ENCODE data around the gene NUCKS1.

NUCKS1 gene

GRCh38 chr1:205709640-205710039 lies 40.3 kb downstream of the NUCKS1 start:
- Histone ChIP-seq H3K9ac (ENCODE audit: low read length) (no peak overlapping the region), H3K4me1 (ENCODE audit: control insufficient read depth, insufficient read depth, low read length) (peaks cover 46% of the 10 kb centered on the region), H3K9me3 (ENCODE audit: control insufficient read depth, low read length) (no peaks in the 10 kb centered on the region), H3K27me3 (replicated peaks; ENCODE audit: control insufficient read depth, insufficient read depth, low read length) (no peaks in the 10 kb centered on the region), H3K4me3 (ENCODE audit: low read length) (no peak overlapping the region), H3K36me3 (ENCODE audit: control insufficient read depth, insufficient read depth, low read length, severe bottlenecking) (peaks cover 10% of the 10 kb centered on the region)
- DNase-seq (ENCODE audit: low read depth) = no peak

GRCh38 chr1:205709059-205709398 lies 41.0 kb downstream of the NUCKS1 start:
- Histone ChIP-seq H3K36me3 (ENCODE audit: control insufficient read depth, insufficient read depth, low read length, severe bottlenecking) (peaks cover 15% of the 10 kb centered on the region), H3K9me3 (ENCODE audit: control insufficient read depth, low read length) (no peaks in the 10 kb centered on the region), H3K4me1 (ENCODE audit: control insufficient read depth, insufficient read depth, low read length) (peaks cover 40% of the 10 kb centered on the region), H3K4me3 (ENCODE audit: low read length) (no peak overlapping the region), H3K27me3 (replicated peaks; ENCODE audit: control insufficient read depth, insufficient read depth, low read length) (no peaks in the 10 kb centered on the region), H3K9ac (ENCODE audit: low read length) (no peak overlapping the region)
- peak; percentile 57 for DNase-seq (ENCODE audit: low read depth)

GRCh38 chr1:205706601-205707502 lies 43.1 kb downstream of the NUCKS1 start:
- DNase-seq (ENCODE audit: low read depth) = no peak
- Histone ChIP-seq H3K36me3 (ENCODE audit: control insufficient read depth, insufficient read depth, low read length, severe bottlenecking) (peaks cover 24% of the 10 kb centered on the region), H3K9ac (ENCODE audit: low read length) (no peak overlapping the region), H3K4me1 (ENCODE audit: control insufficient read depth, insufficient read depth, low read length) (peaks cover 34% of the 10 kb centered on the region), H3K27me3 (replicated peaks; ENCODE audit: control insufficient read depth, insufficient read depth, low read length) (no peaks in the 10 kb centered on the region), H3K9me3 (ENCODE audit: control insufficient read depth, low read length) (no peaks in the 10 kb centered on the region), H3K4me3 (ENCODE audit: low read length) (no peak overlapping the region)

GRCh38 chr1:205704903-205705302 lies 45.1 kb downstream of the NUCKS1 start:
- Histone ChIP-seq H3K36me3 (ENCODE audit: control insufficient read depth, insufficient read depth, low read length, severe bottlenecking) (peaks cover 27% of the 10 kb centered on the region), H3K27me3 (replicated peaks; ENCODE audit: control insufficient read depth, insufficient read depth, low read length) (no peaks in the 10 kb centered on the region), H3K9ac (ENCODE audit: low read length) (no peak overlapping the region), H3K4me3 (ENCODE audit: low read length) (no peak overlapping the region), H3K4me1 (ENCODE audit: control insufficient read depth, insufficient read depth, low read length) (peaks cover 30% of the 10 kb centered on the region), H3K9me3 (ENCODE audit: control insufficient read depth, low read length) (no peaks in the 10 kb centered on the region)
- DNase-seq (ENCODE audit: low read depth) = no peak

- Histone ChIP-seq H3K36me3 (ENCODE audit: control insufficient read depth, insufficient read depth, low read length, severe bottlenecking) (peaks cover 20% of the 10 kb centered on the region), H3K4me3 (ENCODE audit: low read length) (no peak overlapping the region), H3K27me3 (replicated peaks; ENCODE audit: control insufficient read depth, insufficient read depth, low read length) (no peaks in the 10 kb centered on the region), H3K9me3 (ENCODE audit: control insufficient read depth, low read length) (no peaks in the 10 kb centered on the region), H3K4me1 (ENCODE audit: control insufficient read depth, insufficient read depth, low read length) (peaks cover 18% of the 10 kb centered on the region), H3K9ac (ENCODE audit: low read length) (no peak overlapping the region)
- DNase-seq (ENCODE audit: low read depth) = no peak
Observed at GRCh38 chr1:205703072-205703471, 46.9 kb downstream of the NUCKS1 start.

- H3K27me3 ChIP-seq (replicated peaks; ENCODE audit: control insufficient read depth, insufficient read depth, low read length) = no peaks in the 10 kb centered on the region
- H3K4me1 ChIP-seq (ENCODE audit: control insufficient read depth, insufficient read depth, low read length) = peaks cover 11% of the 10 kb centered on the region
- no peak for DNase-seq (ENCODE audit: low read depth)
- H3K4me3 ChIP-seq (ENCODE audit: low read length) = no peak overlapping the region
- H3K36me3 ChIP-seq (ENCODE audit: control insufficient read depth, insufficient read depth, low read length, severe bottlenecking) = peaks cover 20% of the 10 kb centered on the region
- no peaks in the 10 kb centered on the region for H3K9me3 ChIP-seq (ENCODE audit: control insufficient read depth, low read length)
- no peak overlapping the region for H3K9ac ChIP-seq (ENCODE audit: low read length)
Observed at GRCh38 chr1:205701891-205702290, 48.1 kb downstream of the NUCKS1 start.

- H3K4me1 ChIP-seq (ENCODE audit: control insufficient read depth, insufficient read depth, low read length) = peaks cover 6% of the 10 kb centered on the region
- H3K27me3 ChIP-seq (replicated peaks; ENCODE audit: control insufficient read depth, insufficient read depth, low read length) = no peaks in the 10 kb centered on the region
- DNase-seq (ENCODE audit: low read depth) = no peak
- H3K9ac ChIP-seq (ENCODE audit: low read length) = no peak overlapping the region
- peaks cover 20% of the 10 kb centered on the region for H3K36me3 ChIP-seq (ENCODE audit: control insufficient read depth, insufficient read depth, low read length, severe bottlenecking)
- no peaks in the 10 kb centered on the region for H3K9me3 ChIP-seq (ENCODE audit: control insufficient read depth, low read length)
- no peak overlapping the region for H3K4me3 ChIP-seq (ENCODE audit: low read length)
Observed at GRCh38 chr1:205701420-205701819, 48.6 kb downstream of the NUCKS1 start.

GRCh38 chr1:205700865-205701401 lies 49.0 kb downstream of the NUCKS1 start:
- H3K36me3 ChIP-seq (ENCODE audit: control insufficient read depth, insufficient read depth, low read length, severe bottlenecking) = peaks cover 20% of the 10 kb centered on the region
- no peaks in the 10 kb centered on the region for H3K27me3 ChIP-seq (replicated peaks; ENCODE audit: control insufficient read depth, insufficient read depth, low read length)
- no peaks in the 10 kb centered on the region for H3K9me3 ChIP-seq (ENCODE audit: control insufficient read depth, low read length)
- H3K4me1 ChIP-seq (ENCODE audit: control insufficient read depth, insufficient read depth, low read length) = peaks cover 4% of the 10 kb centered on the region
- no peak overlapping the region for H3K4me3 ChIP-seq (ENCODE audit: low read length)
- no peak for DNase-seq (ENCODE audit: low read depth)
- no peak overlapping the region for H3K9ac ChIP-seq (ENCODE audit: low read length)

GRCh38 chr1:205699416-205699815 lies 50.6 kb downstream of the NUCKS1 start:
- H3K4me3 ChIP-seq (ENCODE audit: low read length) = no peak overlapping the region
- H3K9me3 ChIP-seq (ENCODE audit: control insufficient read depth, low read length) = no peaks in the 10 kb centered on the region

GRCh38 chr1:205698921-205699320 lies 51.1 kb downstream of the NUCKS1 start:
- no peaks in the 10 kb centered on the region for H3K27me3 ChIP-seq (replicated peaks; ENCODE audit: control insufficient read depth, insufficient read depth, low read length)
- no peak for DNase-seq (ENCODE audit: low read depth)
- H3K9me3 ChIP-seq (ENCODE audit: control insufficient read depth, low read length) = no peaks in the 10 kb centered on the region

More at GRCh38 chr1:205699416-205699815, 50.6 kb downstream of the NUCKS1 start:
- no peak for DNase-seq (ENCODE audit: low read depth)
- Histone ChIP-seq H3K4me1 (ENCODE audit: control insufficient read depth, insufficient read depth, low read length) (peaks cover 4% of the 10 kb centered on the region), H3K27me3 (replicated peaks; ENCODE audit: control insufficient read depth, insufficient read depth, low read length) (no peaks in the 10 kb centered on the region), H3K36me3 (ENCODE audit: control insufficient read depth, insufficient read depth, low read length, severe bottlenecking) (peaks cover 16% of the 10 kb centered on the region), H3K9ac (ENCODE audit: low read length) (no peak overlapping the region)

GRCh38 chr1:205693421-205693991 lies 56.5 kb downstream of the NUCKS1 start:
- Histone ChIP-seq H3K9ac (ENCODE audit: low read length) (no peak overlapping the region), H3K9me3 (ENCODE audit: control insufficient read depth, low read length) (no peaks in the 10 kb centered on the region), H3K4me1 (ENCODE audit: control insufficient read depth, insufficient read depth, low read length) (no peaks in the 10 kb centered on the region), H3K4me3 (ENCODE audit: low read length) (no peak overlapping the region), H3K36me3 (ENCODE audit: control insufficient read depth, insufficient read depth, low read length, severe bottlenecking) (no peaks in the 10 kb centered on the region), H3K27me3 (replicated peaks; ENCODE audit: control insufficient read depth, insufficient read depth, low read length) (no peaks in the 10 kb centered on the region)
- DNase-seq (ENCODE audit: low read depth) = no peak

More at GRCh38 chr1:205698921-205699320, 51.1 kb downstream of the NUCKS1 start:
- H3K9ac ChIP-seq (ENCODE audit: low read length) = no peak overlapping the region
- peaks cover 4% of the 10 kb centered on the region for H3K4me1 ChIP-seq (ENCODE audit: control insufficient read depth, insufficient read depth, low read length)
- H3K36me3 ChIP-seq (ENCODE audit: control insufficient read depth, insufficient read depth, low read length, severe bottlenecking) = peaks cover 11% of the 10 kb centered on the region
- no peak overlapping the region for H3K4me3 ChIP-seq (ENCODE audit: low read length)
